Neural cell (in vitro differentiated cells): ENCODE data around the gene FBXW8. TPM values are rescaled to one million over a fixed set of nuclear protein-coding genes. Genes with fewer than 3 reads are reported as not detected.

ENCODE experiments used
- H2AFZ ChIP-seq: fragments of 200-600, 300-800 bp; sonication (generic), shearing (Covaris generic); 2 replicates; pipeline ENCODE4 v1.6.0; 2014; ENCODE audit warnings: low read depth, mild to moderate bottlenecking, antibody characterized with exemption, low read length, moderate library complexity
- H3F3A ChIP-seq: fragments of 200-600 bp; shearing (Covaris generic); 2 replicates; pipeline ENCODE4 v1.6.1; 2016; ENCODE audit warnings: mild to moderate bottlenecking, moderate library complexity, mixed read lengths, antibody characterized with exemption, low read length; ENCODE audit not compliant: insufficient read depth, poor library complexity, severe bottlenecking
- H3K27ac ChIP-seq: fragments of 200-600, 300-800 bp; sonication (generic), shearing (Covaris generic); 2 replicates; pipeline ENCODE4 v1.5.1; 2014; ENCODE audit warnings: mild to moderate bottlenecking, low read length, moderate library complexity
- H3K27me3 ChIP-seq: fragments of 300-800, 200-600 bp; sonication (generic), shearing (Covaris generic); 2 replicates; pipeline ENCODE4 v1.6.0; 2014; ENCODE audit warnings: mild to moderate bottlenecking, low read depth, low read length, moderate library complexity; ENCODE audit not compliant: insufficient read depth
- H3K36me3 ChIP-seq: fragments of 300-800, 200-600 bp; sonication (generic), shearing (Covaris generic); 2 replicates; pipeline ENCODE4 v1.5.1; 2014; ENCODE audit warnings: mild to moderate bottlenecking, antibody characterized with exemption, low read length, moderate library complexity; ENCODE audit not compliant: insufficient read depth
- H3K4me2 ChIP-seq: fragments of 300-800, 200-600 bp; sonication (generic), shearing (Covaris generic); 2 replicates; pipeline ENCODE4 v1.6.0; 2014; ENCODE audit warnings: mild to moderate bottlenecking, low read length
- H3K4me3 ChIP-seq: fragments of 300-800, 200-600 bp; sonication (generic), shearing (Covaris generic); 2 replicates; pipeline ENCODE4 v1.5.1; 2014; ENCODE audit warnings: mild to moderate bottlenecking, low read length, moderate library complexity
- H3K79me2 ChIP-seq: fragments of 200-600 bp; shearing (Covaris generic); replicated peaks from 2 replicates; pipeline ENCODE4 v1.6.0; 2014; ENCODE audit warnings: mild to moderate bottlenecking, low read length, moderate library complexity; ENCODE audit not compliant: insufficient read depth
- H3K9ac ChIP-seq: fragments of 300-800, 200-600 bp; sonication (generic), shearing (Covaris generic); 2 replicates; pipeline ENCODE4 v1.6.1; 2016; ENCODE audit warnings: mild to moderate bottlenecking, low read length, mixed read lengths
- H3K9me2 ChIP-seq: fragments of 200-600 bp; shearing (Covaris generic); 2 replicates; pipeline ENCODE4 v1.6.1; 2016; ENCODE audit warnings: mild to moderate bottlenecking, low read length, mixed read lengths; ENCODE audit not compliant: insufficient read depth
- H3K9me3 ChIP-seq: fragments of 200-600, 300-800 bp; sonication (generic), shearing (Covaris generic); 2 replicates; pipeline ENCODE4 v1.6.1; 2016; ENCODE audit warnings: mild to moderate bottlenecking, mixed run types, low read length, moderate library complexity, mixed read lengths
- H4K20me1 ChIP-seq: fragments of 200-600 bp; shearing (Covaris generic); 2 replicates; pipeline ENCODE4 v1.6.1; 2016; ENCODE audit warnings: mild to moderate bottlenecking, mixed run types; ENCODE audit not compliant: insufficient read depth
- EP300 ChIP-seq: fragments of 450-650 bp; conservative IDR thresholded peaks from 2 replicates; pipeline ENCODE4 v1.6.1; 2014; ENCODE audit warnings: antibody characterized with exemption, mild to moderate bottlenecking, moderate library complexity; ENCODE audit not compliant: poor library complexity, severe bottlenecking
- EZH2 ChIP-seq: fragments of 200-600, 300-800 bp; shearing (Covaris generic), sonication (generic); IDR thresholded peaks from 2 replicates; pipeline ENCODE4 v1.6.1; 2014; ENCODE audit warnings: antibody characterized with exemption, low read length, borderline replicate concordance, mild to moderate bottlenecking; ENCODE audit not compliant: insufficient read depth, poor library complexity, severe bottlenecking
- MXI1 ChIP-seq: fragments of 450-650 bp; conservative IDR thresholded peaks from 2 replicates; pipeline ENCODE4 v1.6.1; 2014; ENCODE audit warnings: antibody characterized with exemption, mild to moderate bottlenecking; ENCODE audit not compliant: poor library complexity, severe bottlenecking
- POLR2AphosphoS5 ChIP-seq: IDR thresholded peaks from 2 replicates; pipeline ENCODE4 v1.6.1; 2012
- RAD21 ChIP-seq: fragments of 450-650 bp; conservative IDR thresholded peaks from 2 replicates; pipeline ENCODE4 v1.6.1; 2014; ENCODE audit warnings: antibody characterized with exemption, mild to moderate bottlenecking, moderate library complexity
- SMC3 ChIP-seq: fragments of 450-650 bp; conservative IDR thresholded peaks from 2 replicates; pipeline ENCODE4 v1.6.1; 2014; ENCODE audit warnings: antibody characterized with exemption, mild to moderate bottlenecking, moderate library complexity; ENCODE audit not compliant: poor library complexity
- TAF1 ChIP-seq: IDR thresholded peaks from 2 replicates; pipeline ENCODE4 v1.6.1; 2012; ENCODE audit warnings: low read depth
- polyA plus RNA-seq: library from polyadenylated mRNA; depleted of rRNA; stranded (reverse); fragments of >200 nt; gene quantifications from 2 replicates; pipeline ENCODE4 v1.2.3, GENCODE V29; 2014
- TF ChIP-seq, protein P1 (sequence below): fragments of 450-650 bp; IDR thresholded peaks from 2 replicates; pipeline ENCODE4 v1.5.1; 2014; ENCODE audit warnings: antibody characterized with exemption, mild to moderate bottlenecking, moderate library complexity; ENCODE audit not compliant: poor library complexity, severe bottlenecking
- TF ChIP-seq, protein P2 (sequence below): IDR thresholded peaks from 2 replicates; pipeline ENCODE4 v1.6.1; 2012; ENCODE audit warnings: borderline replicate concordance

The FBXW8 gene
- polyA plus RNA-seq, 1 donor from 2014 or later = 5.6 TPM

- Histone ChIP-seq H3K9ac (no peak overlapping the region), H2AFZ (no peak overlapping the region), H3K36me3 (no peaks in the 10 kb centered on the region), H3F3A (no peaks in the 10 kb centered on the region), H4K20me1 (no peaks in the 10 kb centered on the region), H3K27me3 (no peaks in the 10 kb centered on the region), H3K79me2 (no peaks in the 10 kb centered on the region), H3K9me2 (no peaks in the 10 kb centered on the region), H3K9me3 (no peaks in the 10 kb centered on the region), H3K27ac (no peak overlapping the region), H3K4me3 (no peak overlapping the region), H3K4me2 (no peak overlapping the region)
- no peak for TF ChIP-seq RAD21
Observed at GRCh38 chr12:117034249-117034648, 123.5 kb downstream of the FBXW8 start.

GRCh38 chr12:117034701-117035151 is 124.0 kb downstream of the FBXW8 start:
- Histone ChIP-seq H4K20me1 (no peaks in the 10 kb centered on the region), H3K79me2 (no peaks in the 10 kb centered on the region), H3K36me3 (no peaks in the 10 kb centered on the region), H3K9me3 (no peaks in the 10 kb centered on the region), H3K9ac (no peak overlapping the region), H3K27me3 (no peaks in the 10 kb centered on the region), H3K9me2 (no peaks in the 10 kb centered on the region), H3K4me2 (no peak overlapping the region), H3K4me3 (no peak overlapping the region), H2AFZ (no peak overlapping the region), H3K27ac (no peak overlapping the region), H3F3A (no peaks in the 10 kb centered on the region)
- TF ChIP-seq POLR2AphosphoS5 (no peak), EP300 (no peak), MXI1 (no peak), TAF1 (no peak)
- TF ChIP-seq, protein P1, sequence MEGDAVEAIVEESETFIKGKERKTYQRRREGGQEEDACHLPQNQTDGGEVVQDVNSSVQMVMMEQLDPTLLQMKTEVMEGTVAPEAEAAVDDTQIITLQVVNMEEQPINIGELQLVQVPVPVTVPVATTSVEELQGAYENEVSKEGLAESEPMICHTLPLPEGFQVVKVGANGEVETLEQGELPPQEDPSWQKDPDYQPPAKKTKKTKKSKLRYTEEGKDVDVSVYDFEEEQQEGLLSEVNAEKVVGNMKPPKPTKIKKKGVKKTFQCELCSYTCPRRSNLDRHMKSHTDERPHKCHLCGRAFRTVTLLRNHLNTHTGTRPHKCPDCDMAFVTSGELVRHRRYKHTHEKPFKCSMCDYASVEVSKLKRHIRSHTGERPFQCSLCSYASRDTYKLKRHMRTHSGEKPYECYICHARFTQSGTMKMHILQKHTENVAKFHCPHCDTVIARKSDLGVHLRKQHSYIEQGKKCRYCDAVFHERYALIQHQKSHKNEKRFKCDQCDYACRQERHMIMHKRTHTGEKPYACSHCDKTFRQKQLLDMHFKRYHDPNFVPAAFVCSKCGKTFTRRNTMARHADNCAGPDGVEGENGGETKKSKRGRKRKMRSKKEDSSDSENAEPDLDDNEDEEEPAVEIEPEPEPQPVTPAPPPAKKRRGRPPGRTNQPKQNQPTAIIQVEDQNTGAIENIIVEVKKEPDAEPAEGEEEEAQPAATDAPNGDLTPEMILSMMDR = no peak
- TF ChIP-seq, protein P2, sequence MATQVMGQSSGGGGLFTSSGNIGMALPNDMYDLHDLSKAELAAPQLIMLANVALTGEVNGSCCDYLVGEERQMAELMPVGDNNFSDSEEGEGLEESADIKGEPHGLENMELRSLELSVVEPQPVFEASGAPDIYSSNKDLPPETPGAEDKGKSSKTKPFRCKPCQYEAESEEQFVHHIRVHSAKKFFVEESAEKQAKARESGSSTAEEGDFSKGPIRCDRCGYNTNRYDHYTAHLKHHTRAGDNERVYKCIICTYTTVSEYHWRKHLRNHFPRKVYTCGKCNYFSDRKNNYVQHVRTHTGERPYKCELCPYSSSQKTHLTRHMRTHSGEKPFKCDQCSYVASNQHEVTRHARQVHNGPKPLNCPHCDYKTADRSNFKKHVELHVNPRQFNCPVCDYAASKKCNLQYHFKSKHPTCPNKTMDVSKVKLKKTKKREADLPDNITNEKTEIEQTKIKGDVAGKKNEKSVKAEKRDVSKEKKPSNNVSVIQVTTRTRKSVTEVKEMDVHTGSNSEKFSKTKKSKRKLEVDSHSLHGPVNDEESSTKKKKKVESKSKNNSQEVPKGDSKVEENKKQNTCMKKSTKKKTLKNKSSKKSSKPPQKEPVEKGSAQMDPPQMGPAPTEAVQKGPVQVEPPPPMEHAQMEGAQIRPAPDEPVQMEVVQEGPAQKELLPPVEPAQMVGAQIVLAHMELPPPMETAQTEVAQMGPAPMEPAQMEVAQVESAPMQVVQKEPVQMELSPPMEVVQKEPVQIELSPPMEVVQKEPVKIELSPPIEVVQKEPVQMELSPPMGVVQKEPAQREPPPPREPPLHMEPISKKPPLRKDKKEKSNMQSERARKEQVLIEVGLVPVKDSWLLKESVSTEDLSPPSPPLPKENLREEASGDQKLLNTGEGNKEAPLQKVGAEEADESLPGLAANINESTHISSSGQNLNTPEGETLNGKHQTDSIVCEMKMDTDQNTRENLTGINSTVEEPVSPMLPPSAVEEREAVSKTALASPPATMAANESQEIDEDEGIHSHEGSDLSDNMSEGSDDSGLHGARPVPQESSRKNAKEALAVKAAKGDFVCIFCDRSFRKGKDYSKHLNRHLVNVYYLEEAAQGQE = no peak

- no peaks in the 10 kb centered on the region for H3K9me3 ChIP-seq
- H3K79me2 ChIP-seq = no peaks in the 10 kb centered on the region
- no peak overlapping the region for H3K9ac ChIP-seq
- H3K27ac ChIP-seq = no peak overlapping the region
- H2AFZ ChIP-seq = no peak overlapping the region
- no peak overlapping the region for H3K4me2 ChIP-seq
- no peaks in the 10 kb centered on the region for H3K36me3 ChIP-seq
- H4K20me1 ChIP-seq = no peaks in the 10 kb centered on the region
- H3K27me3 ChIP-seq = no peaks in the 10 kb centered on the region
- no peaks in the 10 kb centered on the region for H3K9me2 ChIP-seq
- TF ChIP-seq, protein P2 = no peak
- no peak for TF ChIP-seq MXI1
- TF ChIP-seq, protein P1 = no peak
- TF ChIP-seq SMC3 = no peak
- no peak for TF ChIP-seq EP300
- no peak for TF ChIP-seq EZH2
- TF ChIP-seq POLR2AphosphoS5 = no peak
- TF ChIP-seq TAF1 = no peak
- no peaks in the 10 kb centered on the region for H3F3A ChIP-seq
- no peak overlapping the region for H3K4me3 ChIP-seq
Observed at GRCh38 chr12:117035287-117035686, 124.5 kb downstream of the FBXW8 start.
